Fibroblast of villous mesenchyme (primary cell): ENCODE results near the gene PTPRK. TPM values are rescaled to one million over a fixed set of nuclear protein-coding genes. Genes with fewer than 3 reads are reported as not detected.
A peak's percentile ranks its signal among the peaks of the same experiment; 100 is the strongest.

Source experiments
- DNase-seq: peaks from one replicate; pipeline ENCODE4 v3.0.0-alpha.2; 2010; ENCODE audit warnings: low read depth
- H3K4me3 ChIP-seq: 2 replicates; pipeline ENCODE4 v1.5.1; 2011; ENCODE audit warnings: low read depth, mild to moderate bottlenecking, low read length
- CTCF ChIP-seq: IDR thresholded peaks from 2 replicates; pipeline ENCODE4 v1.5.1; 2012; ENCODE audit warnings: low read depth, mild to moderate bottlenecking, low read length; ENCODE audit not compliant: insufficient read depth
- total RNA-seq: library from RNA; depleted of rRNA; stranded (reverse); fragments of >200 nt; gene quantifications from 2 replicates; pipeline ENCODE4 v1.2.3, GENCODE V29; 2012

PTPRK gene
- total RNA-seq, 1 donor, result 70.0 TPM

GRCh38 chr6:128246472-128247260 is 273.7 kb downstream of the PTPRK start:
- H3K4me3 ChIP-seq, result no peak overlapping the region
- DNase-seq, result peak; percentile 41
- TF ChIP-seq CTCF, result no peak

GRCh38 chr6:128244751-128245405 is 275.5 kb downstream of the PTPRK start:
- H3K4me3 ChIP-seq, result no peak overlapping the region
- TF ChIP-seq CTCF, result no peak
- peak; percentile 13 for DNase-seq

GRCh38 chr6:128242765-128243403 is 277.5 kb downstream of the PTPRK start:
- no peak for TF ChIP-seq CTCF
- H3K4me3 ChIP-seq, result no peak overlapping the region
- peak; percentile 13 for DNase-seq

GRCh38 chr6:128241216-128241615 is 279.2 kb downstream of the PTPRK start:
- no peak overlapping the region for H3K4me3 ChIP-seq
- no peak for DNase-seq
- no peak for TF ChIP-seq CTCF

GRCh38 chr6:128240024-128240428 is 280.4 kb downstream of the PTPRK start:
- no peak overlapping the region for H3K4me3 ChIP-seq
- no peak for DNase-seq
- TF ChIP-seq CTCF, result no peak

- H3K4me3 ChIP-seq, result no peak overlapping the region
- TF ChIP-seq CTCF, result no peak
- DNase-seq, result no peak
These were observed 281.3 kb downstream of the PTPRK start for GRCh38 chr6:128239146-128239545.
